ENCODE measurements around the gene ELF5. TPM values are rescaled to one million over a fixed set of nuclear protein-coding genes. Genes with fewer than 3 reads are reported as not detected.

ELF5 gene
- total RNA-seq, 1 experiment from 2014 or later = 4.2 TPM

DNA sequence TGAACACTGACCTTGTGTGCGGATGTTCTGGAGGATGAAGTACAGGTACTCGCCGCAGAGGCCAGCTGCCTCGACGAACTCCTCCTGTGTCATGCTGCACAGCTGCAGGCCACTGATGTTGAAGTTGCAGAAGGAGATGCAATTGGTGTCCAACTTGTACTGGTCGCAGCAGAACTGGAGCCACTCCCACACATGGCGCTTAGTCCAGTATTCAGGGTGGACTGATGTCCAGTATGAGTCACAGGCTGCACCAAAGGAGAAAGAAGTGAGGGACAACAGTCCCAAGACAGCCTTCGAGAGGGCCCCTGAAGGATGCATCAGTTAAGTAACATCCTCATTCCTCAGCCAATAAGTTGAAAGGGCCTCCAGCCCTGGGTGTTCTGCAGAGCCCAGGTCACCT is 20.1 kb downstream of the ELF5 start:
- DNase-seq (ENCODE audit: low read depth) = peak; percentile 73

DNA sequence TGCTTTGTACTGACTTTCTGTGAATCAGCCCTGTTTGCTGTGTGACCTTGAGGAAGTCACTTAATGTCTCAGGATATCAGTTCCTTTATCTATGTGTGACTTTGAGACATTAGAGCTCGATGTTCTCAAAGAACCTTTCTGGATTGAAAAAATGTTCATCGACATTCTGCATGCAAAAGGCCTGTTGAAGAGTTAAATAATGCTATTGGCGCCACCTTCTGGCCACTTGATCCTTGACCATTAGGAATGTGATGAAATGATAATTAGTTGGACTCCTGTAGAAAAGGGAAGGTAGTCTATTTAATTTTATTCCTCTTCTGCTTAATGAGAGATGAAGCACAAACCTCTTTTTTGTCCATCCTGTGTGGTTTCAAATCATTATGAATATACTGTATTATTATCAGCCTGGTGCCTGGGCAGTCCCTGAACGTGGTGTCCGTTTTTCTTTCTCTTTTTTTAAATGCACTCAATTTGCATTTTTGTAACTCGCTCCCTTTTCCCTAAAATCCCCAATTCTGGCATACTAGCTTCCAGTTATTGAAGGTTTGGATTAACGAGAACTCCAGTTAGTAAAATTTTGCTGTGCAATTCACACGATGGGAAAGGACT is 20.7 kb downstream of the ELF5 start:
- DNase-seq (ENCODE audit: low read depth) = peak; percentile 65

DNA sequence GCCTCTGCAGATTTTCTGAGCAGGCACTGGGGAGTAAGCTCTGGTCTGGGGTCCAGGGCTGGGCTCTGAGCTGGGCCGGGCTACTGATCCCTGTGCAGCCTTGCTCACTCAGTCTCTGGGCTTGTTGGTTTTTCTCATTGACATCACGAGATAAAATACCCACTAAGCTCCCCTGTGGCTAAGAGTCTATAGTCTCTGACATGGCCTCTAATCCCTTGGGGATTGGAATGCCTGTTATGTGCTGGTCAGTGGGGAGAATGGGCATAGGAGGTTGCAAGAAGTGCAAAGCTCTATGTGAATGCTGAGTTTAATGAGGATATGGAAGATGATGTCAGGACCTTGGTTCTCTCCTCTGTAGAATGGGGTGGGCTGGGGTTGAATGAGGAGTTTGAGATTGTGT is 23.3 kb downstream of the ELF5 start:
- no peak for DNase-seq (ENCODE audit: low read depth)

DNA sequence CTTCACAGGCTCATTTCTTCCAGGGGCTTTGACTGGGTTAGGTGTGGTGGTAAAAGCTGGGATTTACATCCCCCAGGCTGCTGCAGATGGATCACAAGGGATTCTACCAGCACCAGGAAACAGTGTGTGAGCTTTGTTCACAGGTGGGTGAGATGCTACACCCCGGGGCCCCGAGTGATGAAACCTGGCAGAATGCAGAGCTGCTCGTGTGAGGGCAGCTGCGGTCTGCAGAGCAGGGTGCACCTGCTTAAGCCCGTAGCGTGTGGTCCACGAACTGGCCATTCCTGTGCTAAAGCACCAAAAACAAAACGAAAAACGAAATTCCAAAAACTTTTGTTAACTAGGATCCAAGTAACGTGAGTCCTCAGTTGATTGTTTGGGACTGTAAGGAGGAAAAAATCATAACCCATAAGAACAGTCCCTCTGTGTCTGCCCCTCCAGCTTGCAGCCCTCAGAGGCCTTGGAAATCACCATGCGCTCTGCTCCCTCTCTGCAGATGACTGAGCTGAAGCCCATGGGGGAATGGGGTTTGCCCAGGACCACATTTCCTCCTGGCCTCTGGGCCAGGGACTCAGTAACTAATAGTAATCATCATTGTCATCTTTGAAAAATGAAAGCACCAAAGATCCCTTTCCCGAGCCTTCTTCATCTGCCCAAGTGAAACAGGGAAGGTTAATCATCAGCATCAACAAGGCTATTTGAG is 24.6 kb downstream of the ELF5 start:
- DNase-seq (ENCODE audit: low read depth) = no peak

GRCh38 chr11:34487430-34487829 is 26.2 kb downstream of the ELF5 start:
- DNase-seq (ENCODE audit: low read depth) = no peak

DNA sequence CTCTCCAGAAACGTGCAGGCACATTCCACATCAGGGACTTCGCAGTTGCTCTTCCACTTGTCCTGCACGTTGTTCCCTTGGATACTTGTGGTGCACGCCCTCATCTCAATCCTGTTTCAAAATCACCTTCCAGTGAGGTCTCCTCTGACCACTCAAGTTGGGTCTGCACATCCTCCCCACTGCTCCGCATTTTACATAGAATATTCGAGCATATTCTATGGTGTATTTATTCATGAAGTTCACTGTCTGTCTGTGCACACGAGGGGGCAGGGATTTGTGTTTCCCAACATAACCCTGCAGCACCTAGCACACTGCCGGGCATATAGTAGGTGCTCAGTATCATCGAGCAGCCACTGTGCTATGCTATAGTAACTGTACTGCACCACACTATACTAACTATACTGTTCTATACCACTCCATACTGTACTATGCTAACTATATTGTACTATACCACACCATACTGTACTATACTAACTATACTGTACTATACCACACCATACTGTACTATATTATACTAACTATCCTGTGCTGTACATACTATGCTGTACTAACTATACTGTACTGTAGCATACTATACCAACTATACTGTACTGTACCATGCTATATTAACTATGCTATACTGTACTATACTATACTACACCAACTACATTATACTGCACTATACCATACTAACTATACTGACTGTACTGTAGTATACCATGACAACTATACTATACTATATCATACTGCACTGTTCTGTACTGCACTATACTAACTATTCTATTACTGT is 30.3 kb downstream of the ELF5 start:
- DNase-seq (ENCODE audit: low read depth) = no peak

DNA sequence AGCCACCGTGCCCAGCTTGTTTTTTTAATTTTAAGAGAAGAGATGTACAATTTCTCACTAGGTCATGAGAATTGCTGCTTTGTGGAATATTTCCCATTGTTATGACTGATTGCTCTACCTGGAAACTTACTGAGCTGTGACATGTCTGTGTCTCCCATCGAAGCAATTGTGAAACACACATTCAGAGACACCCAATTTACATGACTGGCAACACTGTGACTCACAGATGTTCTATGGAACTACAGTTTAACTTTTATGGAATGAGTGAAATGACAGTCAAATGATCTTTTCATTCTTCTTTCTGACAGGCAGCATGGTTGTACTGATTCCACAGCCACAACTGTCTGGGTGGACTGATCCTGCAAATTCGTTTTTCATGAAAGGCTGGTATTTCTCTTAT is 32.3 kb downstream of the ELF5 start:
- no peak for DNase-seq (ENCODE audit: low read depth)

- no peak for DNase-seq (ENCODE audit: low read depth)
Measured at GRCh38 chr11:34480314-34480713, 33.3 kb downstream of the ELF5 start.

DNA sequence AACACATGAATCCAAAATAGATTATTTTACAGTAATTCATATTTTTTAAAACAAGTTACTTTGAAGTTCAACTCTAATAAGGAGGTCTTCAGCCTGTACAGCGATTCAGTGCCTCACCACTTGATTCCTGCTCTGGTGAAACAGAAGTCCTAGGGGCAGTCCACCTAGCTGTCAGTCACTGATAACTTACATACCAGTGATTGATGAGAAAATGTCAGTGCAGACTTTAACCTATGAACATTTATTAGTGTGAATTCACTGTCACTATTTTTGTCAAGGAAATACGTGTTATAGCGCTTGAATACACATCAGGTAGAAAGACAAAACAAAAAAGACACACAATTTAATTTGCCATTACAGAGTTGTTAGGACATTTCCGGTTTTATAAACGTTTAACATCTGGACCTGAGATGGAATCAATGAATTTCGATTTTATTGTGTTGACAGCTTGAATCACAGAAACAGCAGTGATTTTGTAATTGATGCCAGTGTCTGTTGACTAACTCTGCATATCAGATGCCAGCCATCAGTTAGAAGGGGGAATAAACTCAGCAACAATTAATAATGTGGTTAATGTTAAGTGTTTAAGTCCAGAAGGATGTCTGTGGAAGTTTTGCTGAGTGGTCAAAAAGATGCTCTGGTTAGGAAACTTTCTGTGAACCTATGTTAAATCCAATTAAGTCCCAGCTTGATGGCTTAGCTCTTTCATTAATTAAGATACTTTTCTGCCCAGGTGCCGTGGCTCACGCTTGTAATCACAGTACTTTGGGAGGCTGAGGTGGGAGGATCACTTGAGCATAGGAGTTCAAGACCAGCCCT is 34.5 kb downstream of the ELF5 start:
- DNase-seq (ENCODE audit: low read depth) = no peak

DNA sequence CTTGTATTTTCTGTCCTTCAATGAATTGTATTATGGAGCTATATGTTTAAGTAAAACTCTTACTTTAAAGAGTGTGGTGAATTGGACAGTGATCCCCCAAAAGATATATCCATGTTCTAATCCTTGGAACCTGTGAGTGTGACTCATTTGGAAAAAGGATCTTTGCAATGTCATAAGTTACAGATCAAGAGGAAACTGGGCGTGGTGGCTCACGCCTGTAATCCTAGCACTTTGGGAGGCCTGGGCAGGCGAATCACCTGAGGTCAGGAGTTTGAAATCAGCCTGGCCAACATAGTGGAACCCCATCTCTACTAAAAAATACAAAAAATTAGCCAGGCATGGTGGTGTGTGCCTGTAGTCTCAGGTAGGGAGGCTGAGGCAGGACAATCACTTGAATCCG is 36.7 kb downstream of the ELF5 start:
- DNase-seq (ENCODE audit: low read depth) = no peak

GRCh38 chr11:34475656-34476055 is 37.9 kb downstream of the ELF5 start:
- DNase-seq (ENCODE audit: low read depth) = no peak

DNA sequence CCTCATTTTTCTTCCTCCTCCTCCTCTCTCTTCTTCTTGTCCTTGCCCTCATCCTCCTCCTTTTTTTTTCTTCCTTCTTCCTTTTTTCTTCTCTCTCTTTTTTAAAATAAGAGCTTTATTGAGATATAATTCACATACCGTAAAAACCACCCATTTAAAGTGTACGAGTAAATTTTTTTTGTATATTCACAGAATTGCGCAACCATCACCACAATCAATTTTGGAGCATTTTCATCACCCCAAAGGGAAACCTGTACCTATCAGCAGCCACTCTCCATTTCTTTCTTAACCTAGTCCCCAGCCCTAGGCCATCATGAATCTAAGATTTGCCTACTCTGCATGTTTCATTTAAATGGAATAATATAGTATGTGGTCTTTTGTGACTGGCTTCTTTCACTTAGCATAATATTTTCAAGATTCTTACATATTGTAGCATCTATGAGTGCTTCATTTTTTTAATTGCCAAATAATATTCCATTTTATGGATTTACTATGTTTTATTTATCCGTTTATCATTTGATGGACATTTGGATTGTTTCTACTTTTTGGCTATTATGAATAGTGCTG is 39.9 kb downstream of the ELF5 start:
- DNase-seq (ENCODE audit: low read depth) = no peak

DNA sequence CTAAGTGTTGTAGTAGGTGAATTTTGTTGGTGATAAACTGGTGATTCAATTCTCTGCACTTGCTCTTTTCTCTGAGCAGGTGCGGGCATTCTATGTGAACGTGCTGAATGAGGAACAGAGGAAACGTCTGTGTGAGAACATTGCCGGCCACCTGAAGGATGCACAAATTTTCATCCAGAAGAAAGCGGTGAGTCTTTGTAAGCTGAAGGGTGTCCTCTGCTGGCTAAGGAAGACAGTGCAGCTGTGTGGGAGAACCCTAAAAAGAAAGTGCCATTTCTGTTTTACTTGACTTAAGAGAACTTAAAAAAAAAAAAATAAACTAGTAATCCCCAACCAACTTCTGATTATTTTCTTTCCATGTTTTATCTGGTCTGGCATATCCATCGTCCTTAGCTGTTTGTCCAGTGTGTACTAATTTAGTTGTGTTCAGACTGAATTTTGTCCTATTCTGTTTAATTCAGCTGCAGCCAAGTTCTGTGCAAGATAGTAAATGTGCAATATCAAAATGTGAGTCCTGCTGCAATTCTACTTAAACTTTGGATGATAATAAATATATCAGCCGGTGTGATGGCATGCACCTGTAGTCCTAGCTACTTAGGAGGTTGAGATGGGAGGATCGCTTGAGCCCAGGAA is 45.3 kb downstream of the ELF5 start:
- peak; percentile 35 for DNase-seq (ENCODE audit: low read depth)

GRCh38 chr11:34466802-34467488 is 46.6 kb downstream of the ELF5 start:
- no peak for DNase-seq (ENCODE audit: low read depth)

GRCh38 chr11:34464591-34465051 is 49.0 kb downstream of the ELF5 start:
- DNase-seq (ENCODE audit: low read depth) = no peak

DNA sequence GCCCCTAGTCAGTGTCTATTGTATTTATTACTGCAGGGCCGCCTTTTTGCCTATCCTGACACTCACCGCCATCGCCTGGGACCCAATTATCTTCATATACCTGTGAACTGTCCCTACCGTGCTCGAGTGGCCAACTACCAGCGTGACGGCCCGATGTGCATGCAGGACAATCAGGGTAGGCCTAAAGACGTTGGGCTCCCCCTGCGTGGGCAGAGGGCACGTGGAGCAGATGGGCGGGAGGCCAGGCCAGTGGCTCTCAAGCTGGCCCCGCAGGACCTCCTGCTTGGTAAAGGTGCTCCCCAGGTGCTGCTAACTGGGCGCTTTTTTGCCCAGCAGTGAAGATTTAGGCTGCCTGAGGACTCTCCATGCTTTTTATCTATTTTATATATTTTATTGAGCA is 52.4 kb downstream of the ELF5 start:
- no peak for DNase-seq (ENCODE audit: low read depth)

- no peak for DNase-seq (ENCODE audit: low read depth)
Measured at GRCh38 chr11:34460278-34460677, 53.3 kb downstream of the ELF5 start.

DNA sequence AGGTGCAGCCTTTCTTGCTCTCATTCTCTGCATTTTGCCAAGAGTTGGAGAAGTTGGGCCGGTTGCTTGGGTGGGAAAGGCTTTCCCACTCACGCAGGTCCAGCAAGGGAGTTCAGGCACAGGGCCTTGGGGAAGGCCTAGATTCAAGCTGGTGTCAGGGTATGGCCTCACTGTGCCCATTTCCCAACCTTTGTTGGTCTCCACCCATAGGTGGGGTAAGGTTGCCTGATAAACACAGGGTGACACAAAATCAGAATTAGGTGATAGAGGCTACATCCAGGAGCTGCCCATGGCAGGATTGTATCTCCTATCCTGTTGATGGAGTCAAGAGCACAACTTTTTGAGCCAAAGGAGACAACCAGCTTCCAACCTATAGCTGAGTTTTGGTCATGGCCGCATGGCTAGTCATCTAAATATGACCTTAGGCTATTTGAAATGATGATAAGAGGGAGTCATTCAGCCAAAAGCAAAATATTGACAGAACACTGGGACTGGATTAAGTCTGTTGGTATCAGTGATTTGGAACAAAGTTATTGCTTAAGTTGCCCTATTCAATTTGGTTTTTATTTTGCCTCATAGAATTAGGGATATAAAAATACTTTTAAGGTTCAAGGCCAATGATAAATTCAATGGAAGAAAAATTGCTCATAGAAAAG is 54.0 kb downstream of the ELF5 start:
- DNase-seq (ENCODE audit: low read depth) = no peak

GRCh38 chr11:34458525-34458924 is 55.1 kb downstream of the ELF5 start:
- no peak for DNase-seq (ENCODE audit: low read depth)

DNA sequence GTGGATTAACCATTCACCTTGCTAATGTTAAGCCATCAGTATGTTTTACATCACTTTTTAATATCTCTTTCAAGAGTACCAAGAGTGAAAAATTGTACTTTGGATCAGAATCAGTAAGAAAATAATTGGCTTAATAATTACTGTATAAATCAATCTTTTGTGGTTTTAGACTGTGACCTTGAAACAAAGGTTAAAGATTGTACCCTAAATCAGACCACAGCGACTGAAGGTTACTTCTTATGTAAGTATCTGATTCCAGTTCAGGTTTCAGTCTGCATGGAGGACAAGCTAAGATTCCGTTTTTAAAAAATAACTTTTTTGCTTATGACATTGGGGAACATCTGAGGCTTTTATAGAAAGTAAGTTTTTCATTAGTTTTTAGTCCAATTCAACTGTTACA is 56.0 kb downstream of the ELF5 start:
- no peak for DNase-seq (ENCODE audit: low read depth)

Measured in RPMI7951 (cell line).